Common myeloid progenitor, CD34-positive (primary cell): Measurements from ENCODE around the gene TMEM232.

ENCODE experiments used
- CTCF ChIA-PET: fragments of 350-600 bp; sonication (Branson Sonifier 250); formaldehyde crosslinking; loops from one replicate; lab custom pipeline; 2021; ENCODE audit warnings: antibody characterized with exemption; lab: Charles Lee
- POLR2A ChIA-PET: fragments of 350-600 bp; sonication (Branson Sonifier 250); formaldehyde crosslinking; loops from one replicate; lab custom pipeline; 2021; ENCODE audit warnings: antibody characterized with exemption; lab: Charles Lee
- DNase-seq, 3 donors: peaks; one replicate each; pipeline versions ENCODE4 v3.0.0 to v3.0.0-alpha.2; 2013
- H3K27ac ChIP-seq, 2 experiments: 1 replicate in 1 of 2; 2 replicates in 1 of 2; pipeline ENCODE4 v1.7.0; 2013; ENCODE audit warnings: inconsistent platforms in 2 of 2, low read length in 2 of 2, mild to moderate bottlenecking in 2 of 2, low read depth in 1 of 2, moderate library complexity in 1 of 2; ENCODE audit not compliant: severe bottlenecking in 2 of 2, insufficient read depth in 1 of 2, poor library complexity in 1 of 2
- H3K27me3 ChIP-seq, 5 experiments: replicated peaks in 2 of 5; 1 replicate in 3 of 5; 2 replicates in 2 of 5; pipeline versions ENCODE4 v1.6.1 to v1.7.0; 2013; ENCODE audit warnings: low read length in 4 of 5, mild to moderate bottlenecking in 2 of 5, moderate library complexity in 2 of 5, inconsistent platforms in 1 of 5; ENCODE audit not compliant: insufficient read depth in 5 of 5, control insufficient read depth in 4 of 5
- H3K36me3 ChIP-seq, 4 experiments: 1 replicate in 2 of 4; 2 replicates in 2 of 4; pipeline versions ENCODE4 v1.6.1 to v1.7.0; 2013; ENCODE audit warnings: low read length in 3 of 4, control low read depth in 1 of 4, mild to moderate bottlenecking in 1 of 4; ENCODE audit not compliant: control insufficient read depth in 4 of 4, insufficient read depth in 4 of 4
- H3K4me1 ChIP-seq, 4 experiments: 1 replicate in 3 of 4; 2 replicates in 1 of 4; pipeline versions ENCODE4 v1.6.1 to v1.7.1; 2013; ENCODE audit warnings: low read length in 3 of 4, mild to moderate bottlenecking in 3 of 4, control low read depth in 1 of 4, inconsistent platforms in 1 of 4, moderate library complexity in 1 of 4; ENCODE audit not compliant: control insufficient read depth in 4 of 4, insufficient read depth in 4 of 4; ENCODE audit errors: control extremely low read depth in 1 of 4
- H3K4me3 ChIP-seq, 7 experiments: 1 replicate in 4 of 7; 2 replicates in 3 of 7; pipeline versions ENCODE4 v1.5.1 to v1.7.0; 2013; ENCODE audit warnings: mild to moderate bottlenecking in 7 of 7, low read length in 6 of 7, moderate library complexity in 6 of 7, inconsistent platforms in 2 of 7, low read depth in 2 of 7, control low read depth in 1 of 7; ENCODE audit not compliant: insufficient read depth in 4 of 7, control insufficient read depth in 1 of 7; ENCODE audit errors: extremely low read depth in 1 of 7
- H3K9me3 ChIP-seq, 5 experiments: 1 replicate in 4 of 5; 2 replicates in 1 of 5; pipeline versions ENCODE4 v1.6.1 to v1.7.1; 2013; ENCODE audit warnings: low read length in 4 of 5, mild to moderate bottlenecking in 2 of 5, inconsistent platforms in 1 of 5, low read depth in 1 of 5, moderate library complexity in 1 of 5; ENCODE audit not compliant: control insufficient read depth in 4 of 5, insufficient read depth in 2 of 5; ENCODE audit errors: control extremely low read depth in 1 of 5
- WGBS: methylation state at CpG from one replicate; pipeline ENCODE4 v1.1.5; 2013; ENCODE audit not compliant: insufficient coverage; 5-methylcytosine and 5-hydroxymethylcytosine counted together

TMEM232 gene

GRCh38 chr5:110376281-110376951 is 350.1 kb downstream of the TMEM232 start:
- ChIA-PET CTCF (no interaction called here), POLR2A (no interaction called here)
- Histone ChIP-seq H3K36me3 (no peaks in the 10 kb centered on the region), H3K27ac (no peak overlapping the region), H3K4me1 (peaks cover 0 to 5% (median 0%) of the 10 kb centered on the region in 4 experiments), H3K9me3 (no peaks in the 10 kb centered on the region), H3K4me3 (no peak overlapping the region), H3K27me3 (no peaks in the 10 kb centered on the region)
- 97% methylated on average over 4 of the region's 4 CpGs for WGBS
- no peak for DNase-seq

GRCh38 chr5:110371725-110372041 is 354.8 kb downstream of the TMEM232 start:
- no peak overlapping the region for H3K27ac ChIP-seq
- H3K36me3 ChIP-seq: no peaks in the 10 kb centered on the region
- H3K4me1 ChIP-seq: peaks cover 0 to 9% (median 0%) of the 10 kb centered on the region in 4 experiments
- peak; percentile 59 to 80 (median 70) for DNase-seq
- 85% methylated on average over 2 of the region's 3 CpGs for WGBS
- H3K9me3 ChIP-seq: peaks cover 0 to 3% (median 0%) of the 10 kb centered on the region in 5 experiments
- H3K27me3 ChIP-seq: no peaks in the 10 kb centered on the region
- ChIA-PET POLR2A (no interaction called here), CTCF (no interaction called here)
- H3K4me3 ChIP-seq: no peak overlapping the region

- Histone ChIP-seq H3K36me3 (no peaks in the 10 kb centered on the region), H3K4me1 (peaks cover 0 to 9% (median 0%) of the 10 kb centered on the region in 4 experiments), H3K9me3 (peaks cover 0 to 3% (median 0%) of the 10 kb centered on the region in 5 experiments), H3K27ac (no peak overlapping the region), H3K4me3 (no peak overlapping the region), H3K27me3 (no peaks in the 10 kb centered on the region)
- ChIA-PET POLR2A (no interaction called here), CTCF (no interaction called here)
- 100% methylated on average over 1 of the region's 1 CpG for WGBS
- no peak for DNase-seq
These were observed 355.3 kb downstream of the TMEM232 start for GRCh38 chr5:110371011-110371724.
